OCI-LY7 (cell line): ENCODE results near the gene SRPRB.
"Not testable (repeated sequence)": the region's sequence is repeated elsewhere in the genome, so short reads cannot be mapped to it uniquely, and the experiment has no call there.

Experiments used
- EZH2phosphoT487 ChIP-seq: fragments of 200-600 bp; sonication (generic); IDR thresholded peaks from 2 replicates; pipeline ENCODE4 v1.6.1; 2018; ENCODE audit warnings: low read depth, borderline replicate concordance, mild to moderate bottlenecking, mixed run types, antibody characterized with exemption, low read length, moderate library complexity, mixed read lengths
- TF ChIP-seq, protein P1 (sequence below): fragments of 200-600 bp; sonication (generic); conservative IDR thresholded peaks from 2 replicates; pipeline ENCODE4 v1.5.1; 2014; ENCODE audit warnings: mild to moderate bottlenecking, antibody characterized with exemption, low read length, moderate library complexity, mixed read lengths

GRCh38 chr3:133780756-133781155, 24.9 kb upstream of the SRPRB start:
- TF ChIP-seq, protein P1, sequence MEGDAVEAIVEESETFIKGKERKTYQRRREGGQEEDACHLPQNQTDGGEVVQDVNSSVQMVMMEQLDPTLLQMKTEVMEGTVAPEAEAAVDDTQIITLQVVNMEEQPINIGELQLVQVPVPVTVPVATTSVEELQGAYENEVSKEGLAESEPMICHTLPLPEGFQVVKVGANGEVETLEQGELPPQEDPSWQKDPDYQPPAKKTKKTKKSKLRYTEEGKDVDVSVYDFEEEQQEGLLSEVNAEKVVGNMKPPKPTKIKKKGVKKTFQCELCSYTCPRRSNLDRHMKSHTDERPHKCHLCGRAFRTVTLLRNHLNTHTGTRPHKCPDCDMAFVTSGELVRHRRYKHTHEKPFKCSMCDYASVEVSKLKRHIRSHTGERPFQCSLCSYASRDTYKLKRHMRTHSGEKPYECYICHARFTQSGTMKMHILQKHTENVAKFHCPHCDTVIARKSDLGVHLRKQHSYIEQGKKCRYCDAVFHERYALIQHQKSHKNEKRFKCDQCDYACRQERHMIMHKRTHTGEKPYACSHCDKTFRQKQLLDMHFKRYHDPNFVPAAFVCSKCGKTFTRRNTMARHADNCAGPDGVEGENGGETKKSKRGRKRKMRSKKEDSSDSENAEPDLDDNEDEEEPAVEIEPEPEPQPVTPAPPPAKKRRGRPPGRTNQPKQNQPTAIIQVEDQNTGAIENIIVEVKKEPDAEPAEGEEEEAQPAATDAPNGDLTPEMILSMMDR: not testable (repeated sequence)
- not testable (repeated sequence) for TF ChIP-seq EZH2phosphoT487
